Placental epithelial cell (primary cell): Measurements from ENCODE around the gene KRTAP5-6. TPM values are rescaled to one million over a fixed set of nuclear protein-coding genes. Genes with fewer than 3 reads are reported as not detected.

ENCODE experiments used
- total RNA-seq: library from RNA; depleted of rRNA; stranded (reverse); fragments of >200 nt; gene quantifications from 2 replicates; pipeline ENCODE4 v1.2.3, GENCODE V29; 2012

Gene KRTAP5-6
- not detected in 2 replicates for total RNA-seq

GRCh38 chr11:1696608-1697570 is at the start of gene KRTAP5-6:
Gene KRTAP5-6 (plus strand): TSS chr11:1697195. CDS start chr11:1697246, 51 bp downstream.

Other genes starting within 250 kb of the KRTAP5-6 start
- 25.5 and 32.3 TPM in 2 replicates for gene MOB2, start 210.4 kb upstream of the KRTAP5-6 start, total RNA-seq
- 0.79 and 1.5 TPM in 2 replicates for gene DUSP8, start 124.9 kb upstream of the KRTAP5-6 start, total RNA-seq
- gene KRTAP5-1, start 111.9 kb upstream of the KRTAP5-6 start, total RNA-seq, result not detected in 2 replicates
- not detected in 2 replicates for gene KRTAP5-2, start 98.9 kb upstream of the KRTAP5-6 start, total RNA-seq
- not detected in 2 replicates for gene KRTAP5-3, start 88.7 kb upstream of the KRTAP5-6 start, total RNA-seq
- not detected in 2 replicates for gene KRTAP5-4, start 75.1 kb upstream of the KRTAP5-6 start, total RNA-seq
- not detected in 2 replicates for gene KRTAP5-5, start 67.4 kb upstream of the KRTAP5-6 start, total RNA-seq
- 0.79 TPM in 1 of 2 replicates, not detected in the other for gene IFITM10, start 53.4 kb downstream of the KRTAP5-6 start, total RNA-seq
- gene CTSD, start 66.7 kb downstream of the KRTAP5-6 start, total RNA-seq, result 58.1 and 60.8 TPM in 2 replicates
- 0.39 and 1.3 TPM in 2 replicates for gene SYT8, start 137.8 kb downstream of the KRTAP5-6 start, total RNA-seq
- gene TNNI2, start 141.8 kb downstream of the KRTAP5-6 start, total RNA-seq, result 1.2 TPM in 1 of 2 replicates, not detected in the other
- gene LSP1, start 155.9 kb downstream of the KRTAP5-6 start, total RNA-seq, result 1.2 TPM in 1 of 2 replicates, not detected in the other
- gene PRR33, start 194.7 kb downstream of the KRTAP5-6 start, total RNA-seq, result not detected in 2 replicates
- gene TNNT3, start 222.5 kb downstream of the KRTAP5-6 start, total RNA-seq, result 10.1 and 62.4 TPM in 2 replicates